Occipital lobe (tissue), 2 donors: Measurements from ENCODE around the gene CDC42BPB. TPM values are rescaled to one million over a fixed set of nuclear protein-coding genes. Genes with fewer than 3 reads are reported as not detected.

ENCODE experiments used
- DNase-seq: peaks from one replicate; lab custom pipeline; 2025; lab: John Stamatoyannopoulos, UW
- total RNA-seq: library from RNA; depleted of rRNA; stranded (reverse); fragments of >200 nt; gene quantifications from one replicate; pipeline ENCODE4 v1.2.3, GENCODE V29; 2014

CDC42BPB gene
- total RNA-seq: 76.4 TPM

GRCh38 chr14:103057372-103058163 is at the start of gene CDC42BPB:
Gene CDC42BPB (minus strand): TSS chr14:103057549. CDS start chr14:103057173, 376 bp downstream.
- DNase-seq: peak; percentile 80

GRCh38 chr14:103105580-103106150 is 48.3 kb upstream of the CDC42BPB start:
- DNase-seq: no peak

- no peak for DNase-seq
Observed at GRCh38 chr14:103104654-103105452, 47.5 kb upstream of the CDC42BPB start.

GRCh38 chr14:103104389-103104653 is 47.0 kb upstream of the CDC42BPB start:
- DNase-seq: no peak

GRCh38 chr14:103103461-103104388 is 46.4 kb upstream of the CDC42BPB start:
- no peak for DNase-seq

- DNase-seq: no peak
Observed at GRCh38 chr14:103102689-103103260, 45.4 kb upstream of the CDC42BPB start.

- no peak for DNase-seq
Observed at GRCh38 chr14:103101963-103102688, 44.8 kb upstream of the CDC42BPB start.

- no peak for DNase-seq
Observed at GRCh38 chr14:103101257-103101962, 44.1 kb upstream of the CDC42BPB start.

- no peak for DNase-seq
Observed at GRCh38 chr14:103100281-103101121, 43.2 kb upstream of the CDC42BPB start.

GRCh38 chr14:103099733-103100280 is 42.5 kb upstream of the CDC42BPB start:
- DNase-seq: no peak

GRCh38 chr14:103099081-103099732 is 41.9 kb upstream of the CDC42BPB start:
- DNase-seq: no peak

- DNase-seq: no peak
Observed at GRCh38 chr14:103097994-103098957, 40.9 kb upstream of the CDC42BPB start.

GRCh38 chr14:103097244-103097993 is 40.1 kb upstream of the CDC42BPB start:
- DNase-seq: no peak

- DNase-seq: no peak
Observed at GRCh38 chr14:103096387-103096786, 39.0 kb upstream of the CDC42BPB start.

- DNase-seq: no peak
Observed at GRCh38 chr14:103095210-103095778, 37.9 kb upstream of the CDC42BPB start.
